HepG2 (cell line): ENCODE results near the gene PVALB. TPM values are rescaled to one million over a fixed set of nuclear protein-coding genes. Genes with fewer than 3 reads are reported as not detected.

Source experiments
- ATAC-seq: fragments of 200-7000 bp; cut with Tn5 transposase; 3 replicates; pipeline ENCODE4 v1.9.1; 2020; ENCODE audit warnings: mild to moderate bottlenecking, moderate library complexity
- BruUV-seq: library from RNA; stranded (reverse); fragments of 400-500 nt; replicated peaks from 2 replicates; lab custom pipeline; 2021; lab: Mats Ljungman, UMichigan
- CTCF ChIA-PET: fragments of 300-600 bp; formaldehyde crosslinking; extraction: SDS; loops from one replicate; lab custom pipeline; 2021; ENCODE audit warnings: low total read pairs, inconsistent platforms, low intra/inter-chr PET ratio; lab: Yijun Ruan, JAX
- POLR2A ChIA-PET: fragments of 350-600 bp; sonication (Branson Sonifier 250); formaldehyde crosslinking; loops from one replicate; lab custom pipeline; 2020; ENCODE audit warnings: antibody characterized with exemption, inconsistent platforms; lab: Yijun Ruan, JAX
- DNase-seq: peaks from one replicate; pipeline ENCODE4 v3.0.0-alpha.2; 2015; ENCODE audit warnings: low spot score
- FAIRE-seq: peaks from 3 replicates; lab custom pipeline; 2011; peaks lifted over from hg19 to GRCh38; lab: Jason Lieb, UNC
- H2AFZ ChIP-seq: one replicate; pipeline ENCODE4 v1.6.1; 2011; ENCODE audit warnings: low read length, inconsistent platforms
- H3K27ac ChIP-seq: fragments of 300-600 bp; 3 replicates; pipeline ENCODE4 v1.8.0; 2011; ENCODE audit warnings: mixed run types, mild to moderate bottlenecking, mixed read lengths, low read length, inconsistent platforms; ENCODE audit not compliant: insufficient read depth; ENCODE audit errors: extremely low read length
- H3K27me3 ChIP-seq, 2 experiments: fragments of 200-600 bp in 1 of 2; 2 replicates in 1 of 2; 3 replicates in 1 of 2; pipeline versions ENCODE4 v1.6.0 to v1.8.0; 2011; ENCODE audit warnings: low read length in 2 of 2, mild to moderate bottlenecking in 2 of 2, moderate library complexity in 2 of 2, inconsistent platforms in 1 of 2; ENCODE audit not compliant: insufficient read depth in 2 of 2, control insufficient read depth in 1 of 2
- H3K36me3 ChIP-seq, 2 experiments: fragments of 200-600 bp in 1 of 2; replicated peaks in 1 of 2; 2 replicates in 1 of 2; 3 replicates in 1 of 2; pipeline versions ENCODE4 v1.5.1 to v1.8.0; 2011; ENCODE audit warnings: low read length in 2 of 2, inconsistent platforms in 1 of 2; ENCODE audit not compliant: insufficient read depth in 2 of 2, control insufficient read depth in 1 of 2
- H3K4me1 ChIP-seq: 2 replicates; pipeline ENCODE4 v1.5.1; 2012; ENCODE audit warnings: low read length, inconsistent platforms; ENCODE audit not compliant: insufficient read depth
- H3K4me2 ChIP-seq: 2 replicates; pipeline ENCODE4 v1.6.0; 2011; ENCODE audit warnings: low read depth, low read length, inconsistent platforms
- H3K4me3 ChIP-seq, 3 experiments: fragments of 200-600 bp in 1 of 3; sonication (generic), shearing (Covaris generic) in 1 of 3; replicated peaks in 1 of 3; 2 replicates each; pipeline ENCODE4 v1.5.1; 2011 to 2016; ENCODE audit warnings: low read length in 3 of 3, inconsistent platforms in 2 of 3, low read depth in 2 of 3, mild to moderate bottlenecking in 2 of 3, control low read depth in 1 of 3, mixed read lengths in 1 of 3; ENCODE audit not compliant: insufficient read depth in 1 of 3
- H3K79me2 ChIP-seq: one replicate; pipeline ENCODE4 v1.6.1; 2011; ENCODE audit warnings: low read length, inconsistent platforms; ENCODE audit not compliant: insufficient read depth
- H3K9ac ChIP-seq: 2 replicates; pipeline ENCODE4 v1.6.0; 2011; ENCODE audit warnings: mild to moderate bottlenecking, low read depth, low read length, inconsistent platforms; ENCODE audit not compliant: insufficient read depth
- H3K9me3 ChIP-seq: 2 replicates; pipeline ENCODE4 v1.5.1; 2012; ENCODE audit warnings: mild to moderate bottlenecking, low read length
- H4K20me1 ChIP-seq: 2 replicates; pipeline ENCODE4 v1.6.0; 2011; ENCODE audit warnings: inconsistent platforms, mild to moderate bottlenecking, low read length, moderate library complexity; ENCODE audit not compliant: insufficient read depth
- HDAC6 ChIP-seq: fragments of 200-600 bp; sonication (generic); IDR thresholded peaks from 2 replicates; pipeline ENCODE4 v1.7.0; 2017; ENCODE audit warnings: mild to moderate bottlenecking, antibody characterized with exemption, low read length, low read depth
- RFXANK ChIP-seq: IDR thresholded peaks from 2 replicates; pipeline ENCODE4 v1.6.1; 2016
- TARDBP ChIP-seq: sonication (generic); formaldehyde crosslinking; IDR thresholded peaks from 2 replicates; pipeline ENCODE4 v1.8.0; 2022; ENCODE audit warnings: mild to moderate bottlenecking, missing genetic modification reagents
- TCF7 ChIP-seq: sonication (generic); IDR thresholded peaks from 2 replicates; pipeline ENCODE4 v1.6.1; 2016; ENCODE audit warnings: antibody characterized with exemption, low read depth
- TEF ChIP-seq: sonication (generic); formaldehyde crosslinking; IDR thresholded peaks from 2 replicates; pipeline ENCODE4 v1.5.0; 2020; ENCODE audit warnings: missing genetic modification reagents
- ZHX2 ChIP-seq, 2 experiments: sonication (generic) in 1 of 2; formaldehyde crosslinking in 1 of 2; IDR thresholded peaks; 2 replicates each; pipeline versions ENCODE4 v1.6.1 to v1.9.0; 2014 to 2022; ENCODE audit warnings: antibody characterized with exemption in 1 of 2, borderline replicate concordance in 1 of 2, inconsistent platforms in 1 of 2, low read depth in 1 of 2, missing genetic modification reagents in 1 of 2
- ZNF660 ChIP-seq: sonication (generic); formaldehyde crosslinking; IDR thresholded peaks from 2 replicates; pipeline ENCODE4 v1.5.1; 2020; ENCODE audit warnings: mild to moderate bottlenecking, low read depth, missing genetic modification reagents, borderline replicate concordance
- ZSCAN20 ChIP-seq: sonication (generic); formaldehyde crosslinking; IDR thresholded peaks from 2 replicates; pipeline ENCODE4 v1.4.0; 2020; ENCODE audit warnings: missing genetic modification reagents, mild to moderate bottlenecking, borderline replicate concordance
- ZSCAN25 ChIP-seq: sonication (generic); formaldehyde crosslinking; IDR thresholded peaks from 2 replicates; pipeline ENCODE4 v1.8.0; 2022; ENCODE audit warnings: mild to moderate bottlenecking, missing genetic modification reagents
- WGBS: methylation state at CpG from one replicate; pipeline ENCODE4 v1.1.6; 2017; ENCODE audit warnings: low lambda C conversion rate; 5-methylcytosine and 5-hydroxymethylcytosine counted together
- in situ Hi-C: cut with HindIII; loops from 2 replicates; pipeline ENCODE4 v1.10.0; 2017; ENCODE audit warnings: low pct_unique_long_range_greater_than_20kb; ENCODE audit not compliant: extremely low pct_ligation_motif_present
- intact Hi-C: fragments of 100-400 bp; cut with micrococcal nuclease; formaldehyde crosslinking; loops from one replicate; pipeline ENCODE4 v1.10.0; 2022; ENCODE audit not compliant: unreplicated experiment
- polyA plus RNA-seq, 8 experiments: library from polyadenylated mRNA; depleted of rRNA in 3 of 8; stranded (reverse) in 7 of 8; unstranded in 1 of 8; fragments of >200 nt; fragmentation: Illumina TruSeq in 4 of 8; extraction: Trizol in 4 of 8; gene quantifications; 2 replicates each; pipeline versions ENCODE4 v1.2.1 to v1.2.3, GENCODE V29; 2011 to 2016; ENCODE audit warnings: low read depth in 4 of 8, missing spikeins in 1 of 8, mixed read lengths in 1 of 8; ENCODE audit not compliant: insufficient read depth in 1 of 8
- total RNA-seq, 5 experiments: library from RNA; depleted of rRNA; stranded (reverse); fragments of >200 nt; fragmentation: Illumina TruSeq; extraction: Trizol; gene quantifications; 2 replicates each; pipeline ENCODE4 v1.2.3, GENCODE V29; 2016; ENCODE audit warnings: low read depth in 1 of 5

Gene PVALB
- total and polyA plus RNA-seq, 2 of the 13 experiments (the other 11 are each of a cell fraction or from before 2014, with no cell fraction given), result not detected

- TF ChIP-seq HDAC6, result no peak
- TF ChIP-seq ZSCAN20 (CRISPR knock-in tag), result no peak
- no peak for TF ChIP-seq ZSCAN25
These were observed 14.4 kb upstream of the PVALB start (continued) for GRCh38 chr22:36831206-36831605.

GRCh38 chr22:36830601-36831000 is 13.8 kb upstream of the PVALB start:
- no peaks in the 10 kb centered on the region for H4K20me1 ChIP-seq
- FAIRE-seq, result no peak
- H3K36me3 ChIP-seq, result no peaks in the 10 kb centered on the region
- WGBS, result 0% methylated on average over 2 of the region's 2 CpGs
- peaks cover 1 to 3% of the 10 kb centered on the region in 2 experiments; a peak in 3 of 5 replicates for H3K27me3 ChIP-seq
- H3K9ac ChIP-seq, result no peak overlapping the region
- in situ Hi-C loops, result no loop called here
- H3K79me2 ChIP-seq, result no peaks in the 10 kb centered on the region
- ATAC-seq, result no peak
- CTCF ChIA-PET, result no interaction called here
- BruUV-seq, result no TSS peak
- no peaks in the 10 kb centered on the region for H3K9me3 ChIP-seq
- TF ChIP-seq ZHX2 (IDR thresholded peaks at IDR 0.05; ENCODE audit: low read depth) (no peak), ZHX2 (CRISPR knock-in tag; IDR thresholded peaks at IDR 0.05; ENCODE audit: borderline replicate concordance) (no peak), RFXANK (CRISPR knock-in tag) (no peak), TEF (CRISPR knock-in tag) (no peak), ZNF660 (CRISPR knock-in tag) (no peak), TARDBP (CRISPR knock-in tag) (no peak), TCF7 (no peak)
- no peak overlapping the region for H3K4me3 ChIP-seq
- intact Hi-C loops, result no loop called here
- H3K4me1 ChIP-seq, result peaks cover 11% of the 10 kb centered on the region
- H3K27ac ChIP-seq, result no peak overlapping the region
- no peak overlapping the region for H2AFZ ChIP-seq
- H3K4me2 ChIP-seq, result no peak overlapping the region
- DNase-seq, result no peak
- POLR2A ChIA-PET, result no interaction called here
